GM20000 (cell line): ENCODE results near the gene DENND10.
"Not testable (repeated sequence)": the region's sequence is repeated elsewhere in the genome, so short reads cannot be mapped to it uniquely, and the experiment has no call there.

Experiments
- DNase-seq: peaks from one replicate; pipeline ENCODE4 v3.0.0; 2012; ENCODE audit warnings: low spot score
- TF ChIP-seq, protein P1 (sequence below): IDR thresholded peaks from 2 replicates; pipeline ENCODE4 v1.5.1; 2012; ENCODE audit warnings: mild to moderate bottlenecking, control low read depth; ENCODE audit errors: extremely low read depth, missing control alignments

Gene DENND10

DNA sequence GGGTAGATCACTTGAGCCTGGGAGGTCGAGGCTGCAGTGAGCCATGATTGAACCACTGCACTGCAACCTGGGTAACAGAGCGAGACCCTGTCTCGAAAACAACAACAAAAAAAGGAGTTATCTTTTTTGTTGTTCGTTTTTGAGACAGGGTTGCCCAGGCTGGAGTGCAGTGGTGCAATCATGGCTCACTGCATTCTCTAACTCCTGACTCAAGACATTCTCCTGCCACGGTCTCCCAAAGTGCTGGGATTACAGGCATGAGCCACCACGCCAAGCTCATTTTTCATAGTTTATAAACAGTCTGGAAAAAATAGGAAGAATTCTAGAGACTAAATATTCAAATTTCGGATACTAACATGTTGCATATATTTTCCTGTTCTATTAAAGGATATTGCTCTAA, 32.2 kb downstream of the DENND10 start:
- DNase-seq, result no peak
- TF ChIP-seq, protein P1, sequence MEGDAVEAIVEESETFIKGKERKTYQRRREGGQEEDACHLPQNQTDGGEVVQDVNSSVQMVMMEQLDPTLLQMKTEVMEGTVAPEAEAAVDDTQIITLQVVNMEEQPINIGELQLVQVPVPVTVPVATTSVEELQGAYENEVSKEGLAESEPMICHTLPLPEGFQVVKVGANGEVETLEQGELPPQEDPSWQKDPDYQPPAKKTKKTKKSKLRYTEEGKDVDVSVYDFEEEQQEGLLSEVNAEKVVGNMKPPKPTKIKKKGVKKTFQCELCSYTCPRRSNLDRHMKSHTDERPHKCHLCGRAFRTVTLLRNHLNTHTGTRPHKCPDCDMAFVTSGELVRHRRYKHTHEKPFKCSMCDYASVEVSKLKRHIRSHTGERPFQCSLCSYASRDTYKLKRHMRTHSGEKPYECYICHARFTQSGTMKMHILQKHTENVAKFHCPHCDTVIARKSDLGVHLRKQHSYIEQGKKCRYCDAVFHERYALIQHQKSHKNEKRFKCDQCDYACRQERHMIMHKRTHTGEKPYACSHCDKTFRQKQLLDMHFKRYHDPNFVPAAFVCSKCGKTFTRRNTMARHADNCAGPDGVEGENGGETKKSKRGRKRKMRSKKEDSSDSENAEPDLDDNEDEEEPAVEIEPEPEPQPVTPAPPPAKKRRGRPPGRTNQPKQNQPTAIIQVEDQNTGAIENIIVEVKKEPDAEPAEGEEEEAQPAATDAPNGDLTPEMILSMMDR, result no peak

DNA sequence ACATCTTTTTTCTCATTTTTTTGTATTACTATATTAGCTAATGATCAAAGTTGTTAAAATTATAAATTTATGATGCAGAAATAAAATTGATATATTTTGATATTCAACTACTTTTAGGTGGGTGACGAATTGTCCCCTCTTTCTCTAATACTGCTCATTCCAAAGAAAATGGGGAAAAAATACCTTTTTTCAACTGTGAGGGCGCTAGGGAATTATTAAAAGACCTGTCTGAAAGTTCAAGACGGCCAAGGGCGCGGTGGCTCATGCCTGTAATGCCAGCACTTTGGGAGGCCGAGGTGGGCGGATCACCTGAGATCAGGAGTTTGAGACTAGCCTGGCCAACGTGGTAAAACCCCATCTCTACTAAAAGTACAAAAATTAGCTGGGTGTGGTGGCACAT, 34.0 kb downstream of the DENND10 start:
- not testable (repeated sequence) for DNase-seq

DNA sequence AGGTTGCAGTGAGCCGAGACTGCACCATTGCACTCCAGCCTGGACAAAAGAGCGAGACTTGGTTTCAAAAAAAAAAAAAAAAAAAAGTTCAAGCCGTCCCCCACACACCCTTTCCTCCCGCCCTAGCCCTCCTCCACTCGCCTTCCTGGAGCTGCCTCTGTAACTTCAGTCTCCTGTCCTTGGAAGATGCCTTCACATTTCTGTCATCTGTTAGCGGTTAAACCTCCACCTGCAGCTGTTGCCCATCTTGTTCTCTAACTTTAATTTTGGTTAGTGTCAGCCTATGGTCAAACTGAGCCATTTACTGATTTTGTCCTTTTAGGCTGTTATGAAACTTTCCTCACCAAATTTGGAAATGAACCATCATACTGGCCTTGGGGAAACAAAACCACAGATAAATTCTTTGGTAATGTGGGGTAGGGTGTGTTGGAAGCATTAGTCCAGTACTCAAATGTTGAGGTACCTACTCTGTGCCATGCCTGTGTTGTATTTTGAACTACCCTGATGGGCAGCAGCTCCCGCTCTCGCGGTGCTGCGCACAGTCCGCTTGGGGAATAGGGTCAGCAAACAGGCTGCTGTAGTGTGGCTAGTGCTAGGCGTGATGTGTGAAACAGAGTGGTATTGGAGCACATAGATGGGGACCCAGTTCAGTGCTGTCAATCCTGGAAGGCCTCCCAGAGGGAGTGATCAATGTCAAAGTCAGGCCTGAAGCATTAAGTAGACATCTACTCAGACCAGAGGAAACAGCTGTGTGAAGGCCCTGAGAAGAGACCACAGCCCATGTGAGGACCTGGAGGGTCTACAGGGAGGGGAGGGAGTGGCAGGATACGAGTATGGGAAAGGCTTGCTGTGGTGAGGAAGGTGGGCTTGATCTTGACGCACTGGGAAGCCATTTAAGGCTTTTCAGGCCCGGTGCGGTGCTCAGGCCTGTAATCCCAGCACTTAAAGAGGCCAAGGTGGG, 34.7 kb downstream of the DENND10 start:
- no peak for DNase-seq
- TF ChIP-seq, protein P1, result no peak

DNA sequence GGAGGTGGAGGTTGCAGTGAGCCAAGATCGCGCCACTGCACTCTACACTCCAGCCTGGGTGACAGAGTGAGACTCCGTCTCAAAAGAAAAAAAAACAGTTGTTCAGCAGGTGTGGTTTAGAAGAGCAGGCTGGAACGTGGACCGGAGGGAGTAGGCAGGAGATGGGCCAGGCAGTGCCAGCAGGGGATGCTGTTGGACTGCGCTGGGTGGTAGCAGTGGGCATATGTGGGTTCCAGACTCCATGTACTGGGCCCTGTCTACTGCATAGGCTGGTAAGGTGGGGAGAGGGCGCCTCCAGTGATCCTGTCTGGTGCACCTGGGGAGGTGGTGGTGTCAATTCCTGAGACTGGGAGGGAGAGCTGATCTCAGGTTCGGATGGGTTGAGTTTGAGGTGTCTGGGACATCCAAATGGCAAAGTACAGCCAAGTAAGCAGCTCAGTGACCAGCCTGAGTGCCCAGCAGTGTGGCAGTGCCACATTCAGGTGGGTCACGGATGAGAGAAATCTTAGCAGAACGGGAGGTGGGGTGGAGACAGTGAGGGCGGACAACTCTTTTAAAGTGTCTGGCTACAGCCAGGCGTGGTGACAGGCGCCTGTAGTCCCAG, 35.7 kb downstream of the DENND10 start:
- peak; percentile 25 for DNase-seq
- TF ChIP-seq, protein P1, result peak; percentile 31

DNA sequence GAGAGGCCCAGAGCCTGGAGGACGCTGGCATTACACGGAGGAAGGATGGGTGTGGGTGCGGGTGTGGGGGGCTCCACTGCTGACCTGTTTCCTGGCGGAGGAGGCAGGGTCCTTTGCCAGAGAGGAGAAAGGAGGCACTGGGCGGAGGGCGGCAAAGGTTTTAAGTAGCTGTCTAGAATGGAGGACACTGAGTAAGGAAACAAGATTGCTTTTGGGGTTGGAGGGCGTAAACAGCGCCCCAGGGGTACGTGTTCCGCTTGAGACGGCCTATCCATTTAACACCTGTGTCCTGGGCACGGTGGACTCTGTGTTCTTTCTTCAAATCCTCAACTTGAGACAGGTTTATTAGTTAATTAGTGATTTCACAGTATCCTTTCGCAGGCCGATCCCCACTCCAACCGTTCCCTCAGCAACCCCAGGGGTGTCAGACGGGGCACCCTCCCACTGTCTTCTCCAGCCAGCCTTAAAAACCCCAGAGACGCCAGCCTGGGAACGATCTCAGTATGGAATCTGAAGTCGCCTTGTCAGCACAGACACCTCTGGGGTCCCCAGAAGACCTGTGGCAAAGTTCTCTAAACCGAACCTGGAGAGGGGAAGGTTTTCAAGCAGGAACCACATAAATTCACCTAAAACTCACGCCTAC, 36.8 kb downstream of the DENND10 start:
- TF ChIP-seq, protein P1, result no peak
- DNase-seq, result no peak

DNA sequence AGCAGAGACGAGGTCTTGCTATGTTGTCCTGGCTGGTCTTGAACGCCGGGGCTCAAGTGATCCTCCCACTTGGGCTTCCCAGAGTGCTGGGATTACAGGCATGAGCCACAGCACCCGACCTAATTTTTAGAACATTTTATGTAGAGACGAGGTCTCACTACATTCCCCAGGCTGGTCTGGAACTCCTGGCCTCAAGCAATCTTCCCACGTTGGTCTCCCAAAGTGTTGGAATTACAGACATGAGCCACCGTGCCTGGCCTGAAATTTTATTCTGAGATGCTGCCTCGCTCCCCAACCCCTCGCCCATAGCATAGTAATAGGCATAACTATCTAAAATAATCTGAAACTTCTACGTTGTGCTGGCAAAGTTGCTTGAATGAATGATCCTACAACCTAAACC, 39.7 kb downstream of the DENND10 start:
- TF ChIP-seq, protein P1, result no peak
- no peak for DNase-seq

DNA sequence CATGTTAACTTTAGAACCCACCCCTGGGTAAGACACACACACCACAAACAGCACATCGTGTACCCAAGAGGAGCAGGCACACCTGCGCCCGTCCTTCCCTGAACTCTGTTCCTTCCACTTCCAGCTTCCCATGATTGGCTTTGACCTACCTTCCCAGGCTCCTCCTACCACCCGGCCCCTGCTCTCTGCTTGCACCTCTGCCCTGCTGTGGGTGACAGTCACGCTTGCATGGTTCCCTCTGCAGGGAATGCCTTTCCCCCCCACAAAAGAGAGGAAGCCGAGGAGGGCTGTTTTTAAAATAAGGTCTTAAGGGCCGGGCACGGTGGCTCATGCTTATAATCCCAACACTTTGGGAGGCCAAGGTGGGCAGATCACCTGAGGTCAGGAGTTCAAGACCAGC, 45.2 kb downstream of the DENND10 start:
- DNase-seq, result no peak
- TF ChIP-seq, protein P1, result no peak
